Panc1 (cell line): Measurements from ENCODE around the gene IFI44L. TPM values are rescaled to one million over a fixed set of nuclear protein-coding genes. Genes with fewer than 3 reads are reported as not detected.

Experiments used
- ATAC-seq: fragments of 200-7000 bp; cut with Tn5 transposase; 2 replicates; pipeline ENCODE4 v1.9.1; 2020; ENCODE audit warnings: mild to moderate bottlenecking, moderate library complexity
- BruUV-seq: library from RNA; stranded (reverse); fragments of 400-500 nt; replicated peaks from 2 replicates; lab custom pipeline; 2021; lab: Mats Ljungman, UMichigan
- CTCF ChIA-PET: fragments of 300-600 bp; sonication (Branson Sonifier 250); formaldehyde crosslinking; loops from one replicate; lab custom pipeline; 2022; ENCODE audit warnings: antibody characterized with exemption; lab: Charles Lee
- POLR2A ChIA-PET: fragments of 300-600 bp; sonication (Branson Sonifier 250); formaldehyde crosslinking; loops from one replicate; lab custom pipeline; 2022; ENCODE audit warnings: antibody characterized with exemption; lab: Charles Lee
- DNase-seq: peaks from one replicate; pipeline ENCODE4 v3.0.0-alpha.2; 2010; ENCODE audit warnings: low read depth, low spot score
- H3K27ac ChIP-seq: 2 replicates; pipeline ENCODE4 v1.5.1; 2011; ENCODE audit warnings: mild to moderate bottlenecking, low read length, inconsistent platforms
- H3K27me3 ChIP-seq: fragments of 200-500 bp; sonication (Bioruptor generic); 2 replicates; pipeline ENCODE4 v1.6.0; 2014; ENCODE audit warnings: low read length, inconsistent platforms; ENCODE audit not compliant: control insufficient read depth, insufficient read depth
- H3K36me3 ChIP-seq: fragments of 200-500 bp; sonication (Bioruptor generic); 2 replicates; pipeline ENCODE4 v1.5.1; 2014; ENCODE audit warnings: inconsistent platforms, mild to moderate bottlenecking, low read length, moderate library complexity; ENCODE audit not compliant: control insufficient read depth, insufficient read depth
- H3K4me1 ChIP-seq: 2 replicates; pipeline ENCODE4 v1.5.1; 2011; ENCODE audit warnings: inconsistent platforms, mild to moderate bottlenecking, low read length, moderate library complexity; ENCODE audit not compliant: control insufficient read depth, insufficient read depth
- H3K4me3 ChIP-seq, 2 experiments: 2 replicates each; pipeline ENCODE4 v1.5.1; 2011 to 2012; ENCODE audit warnings: low read depth in 2 of 2, low read length in 2 of 2, mild to moderate bottlenecking in 2 of 2, inconsistent platforms in 1 of 2, moderate library complexity in 1 of 2
- H3K9me3 ChIP-seq: fragments of 200-500 bp; sonication (Bioruptor generic); 2 replicates; pipeline ENCODE4 v1.5.1; 2014; ENCODE audit warnings: low read depth, mild to moderate bottlenecking, inconsistent platforms, low read length, moderate library complexity; ENCODE audit not compliant: control insufficient read depth, insufficient read depth
- POLR2AphosphoS5 ChIP-seq: IDR thresholded peaks from 2 replicates; pipeline ENCODE4 v1.6.1; 2012; ENCODE audit warnings: mild to moderate bottlenecking, low read depth, low read length, moderate library complexity
- SIN3A ChIP-seq: IDR thresholded peaks from 2 replicates; pipeline ENCODE4 v1.6.1; 2012; ENCODE audit warnings: low read depth, mild to moderate bottlenecking, low read length, moderate library complexity, borderline replicate concordance; ENCODE audit not compliant: insufficient read depth
- TCF7L2 ChIP-seq: IDR thresholded peaks from 2 replicates; pipeline ENCODE4 v1.6.1; 2011; ENCODE audit warnings: mild to moderate bottlenecking, low read depth, low read length, inconsistent platforms
- in situ Hi-C: cut with HindIII; loops from 2 replicates; pipeline ENCODE4 v1.10.0; 2016; ENCODE audit warnings: low sequenced_read_pairs, low pct_unique_long_range_greater_than_20kb
- intact Hi-C: fragments of 100-400 bp; cut with micrococcal nuclease; formaldehyde crosslinking; loops from one replicate; pipeline ENCODE4 v1.10.0; 2022; ENCODE audit not compliant: unreplicated experiment
- total RNA-seq: library from RNA; stranded (reverse); gene quantifications from one replicate; pipeline ENCODE4 v1.2.1, GENCODE V29; 2021; ENCODE audit not compliant: unreplicated experiment
- TF ChIP-seq, protein P1 (sequence below), 2 experiments: IDR thresholded peaks; 2 replicates each; pipeline ENCODE4 v1.6.1; 2011 to 2012; ENCODE audit warnings: low read depth in 2 of 2, control low read depth in 1 of 2, low read length in 1 of 2, mild to moderate bottlenecking in 1 of 2, moderate library complexity in 1 of 2; ENCODE audit not compliant: insufficient read depth in 1 of 2
- TF ChIP-seq, protein P2 (sequence below): fragments of 450-650 bp; IDR thresholded peaks from 2 replicates; pipeline ENCODE4 v1.5.1; 2017; ENCODE audit warnings: mild to moderate bottlenecking

IFI44L gene
- total RNA-seq, 1 experiment from 2014 or later = 0.10 TPM

GRCh38 chr1:78599294-78599693, 21.0 kb upstream of the IFI44L start:
- Histone ChIP-seq H3K9me3 (peaks cover 5% of the 10 kb centered on the region), H3K4me3 (no peak overlapping the region), H3K27ac (no peak overlapping the region), H3K27me3 (no peaks in the 10 kb centered on the region), H3K36me3 (no peaks in the 10 kb centered on the region; the same call in 1 of the 2 replicates), H3K4me1 (no peaks in the 10 kb centered on the region)
- in situ Hi-C loops = no loop called here
- ChIA-PET CTCF (no interaction called here), POLR2A (no interaction called here)
- BruUV-seq = no TSS peak
- intact Hi-C loops = no loop called here
- ATAC-seq (no peak), DNase-seq (no peak)
- TF ChIP-seq, protein P1, sequence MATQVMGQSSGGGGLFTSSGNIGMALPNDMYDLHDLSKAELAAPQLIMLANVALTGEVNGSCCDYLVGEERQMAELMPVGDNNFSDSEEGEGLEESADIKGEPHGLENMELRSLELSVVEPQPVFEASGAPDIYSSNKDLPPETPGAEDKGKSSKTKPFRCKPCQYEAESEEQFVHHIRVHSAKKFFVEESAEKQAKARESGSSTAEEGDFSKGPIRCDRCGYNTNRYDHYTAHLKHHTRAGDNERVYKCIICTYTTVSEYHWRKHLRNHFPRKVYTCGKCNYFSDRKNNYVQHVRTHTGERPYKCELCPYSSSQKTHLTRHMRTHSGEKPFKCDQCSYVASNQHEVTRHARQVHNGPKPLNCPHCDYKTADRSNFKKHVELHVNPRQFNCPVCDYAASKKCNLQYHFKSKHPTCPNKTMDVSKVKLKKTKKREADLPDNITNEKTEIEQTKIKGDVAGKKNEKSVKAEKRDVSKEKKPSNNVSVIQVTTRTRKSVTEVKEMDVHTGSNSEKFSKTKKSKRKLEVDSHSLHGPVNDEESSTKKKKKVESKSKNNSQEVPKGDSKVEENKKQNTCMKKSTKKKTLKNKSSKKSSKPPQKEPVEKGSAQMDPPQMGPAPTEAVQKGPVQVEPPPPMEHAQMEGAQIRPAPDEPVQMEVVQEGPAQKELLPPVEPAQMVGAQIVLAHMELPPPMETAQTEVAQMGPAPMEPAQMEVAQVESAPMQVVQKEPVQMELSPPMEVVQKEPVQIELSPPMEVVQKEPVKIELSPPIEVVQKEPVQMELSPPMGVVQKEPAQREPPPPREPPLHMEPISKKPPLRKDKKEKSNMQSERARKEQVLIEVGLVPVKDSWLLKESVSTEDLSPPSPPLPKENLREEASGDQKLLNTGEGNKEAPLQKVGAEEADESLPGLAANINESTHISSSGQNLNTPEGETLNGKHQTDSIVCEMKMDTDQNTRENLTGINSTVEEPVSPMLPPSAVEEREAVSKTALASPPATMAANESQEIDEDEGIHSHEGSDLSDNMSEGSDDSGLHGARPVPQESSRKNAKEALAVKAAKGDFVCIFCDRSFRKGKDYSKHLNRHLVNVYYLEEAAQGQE (IDR thresholded peaks at IDR 0.05; ENCODE audit: insufficient read depth in 1 of 2, low read depth in 2 of 2, low read length in 1 of 2) = no peak
- TF ChIP-seq, protein P2, sequence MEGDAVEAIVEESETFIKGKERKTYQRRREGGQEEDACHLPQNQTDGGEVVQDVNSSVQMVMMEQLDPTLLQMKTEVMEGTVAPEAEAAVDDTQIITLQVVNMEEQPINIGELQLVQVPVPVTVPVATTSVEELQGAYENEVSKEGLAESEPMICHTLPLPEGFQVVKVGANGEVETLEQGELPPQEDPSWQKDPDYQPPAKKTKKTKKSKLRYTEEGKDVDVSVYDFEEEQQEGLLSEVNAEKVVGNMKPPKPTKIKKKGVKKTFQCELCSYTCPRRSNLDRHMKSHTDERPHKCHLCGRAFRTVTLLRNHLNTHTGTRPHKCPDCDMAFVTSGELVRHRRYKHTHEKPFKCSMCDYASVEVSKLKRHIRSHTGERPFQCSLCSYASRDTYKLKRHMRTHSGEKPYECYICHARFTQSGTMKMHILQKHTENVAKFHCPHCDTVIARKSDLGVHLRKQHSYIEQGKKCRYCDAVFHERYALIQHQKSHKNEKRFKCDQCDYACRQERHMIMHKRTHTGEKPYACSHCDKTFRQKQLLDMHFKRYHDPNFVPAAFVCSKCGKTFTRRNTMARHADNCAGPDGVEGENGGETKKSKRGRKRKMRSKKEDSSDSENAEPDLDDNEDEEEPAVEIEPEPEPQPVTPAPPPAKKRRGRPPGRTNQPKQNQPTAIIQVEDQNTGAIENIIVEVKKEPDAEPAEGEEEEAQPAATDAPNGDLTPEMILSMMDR = no peak
- TF ChIP-seq SIN3A (no peak), POLR2AphosphoS5 (no peak)

DNA sequence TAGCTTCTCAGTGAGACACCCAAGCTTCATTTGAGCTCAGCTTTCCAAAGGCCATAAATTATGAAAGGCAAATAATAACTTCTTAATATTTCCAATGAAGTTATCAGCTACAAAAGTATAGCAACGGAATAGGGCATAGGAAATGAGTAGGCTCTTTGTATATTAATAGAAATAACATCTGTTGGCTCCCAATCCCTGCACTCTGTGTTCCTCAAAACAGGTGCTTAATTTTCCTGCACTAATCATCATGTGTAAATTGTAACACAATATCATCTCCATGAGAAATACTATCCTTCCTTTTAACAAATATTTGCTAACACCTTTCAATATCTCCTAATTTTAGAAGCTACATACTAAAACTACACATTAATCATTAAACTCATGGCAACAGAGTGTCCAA, 19.2 kb upstream of the IFI44L start:
- CTCF ChIA-PET = interaction anchor here (0.6 kb wide), 1 partner anchor 110 kb away, joined by 3 read pairs; no protein-coding TSS in a partner anchor
- BruUV-seq = no TSS peak

More for the DNA sequence above, 19.2 kb upstream of the IFI44L start:
- intact Hi-C loops = no loop called here
- Histone ChIP-seq H3K36me3 (no peaks in the 10 kb centered on the region; the same call in 1 of the 2 replicates), H3K27me3 (no peaks in the 10 kb centered on the region), H3K9me3 (no peaks in the 10 kb centered on the region), H3K27ac (no peak overlapping the region), H3K4me1 (no peaks in the 10 kb centered on the region), H3K4me3 (no peak overlapping the region)
- in situ Hi-C loops = no loop called here
- POLR2A ChIA-PET = interaction anchor here (0.6 kb wide), 1 partner anchor 168 kb away, joined by 3 read pairs; no protein-coding TSS in a partner anchor
- DNase-seq (no peak), ATAC-seq (no peak)
- TF ChIP-seq, protein P2 = no peak
- no peak for TF ChIP-seq TCF7L2
- no peak for TF ChIP-seq POLR2AphosphoS5
- TF ChIP-seq SIN3A = no peak
- TF ChIP-seq, protein P1 (IDR thresholded peaks at IDR 0.05; ENCODE audit: insufficient read depth in 1 of 2, low read depth in 2 of 2, low read length in 1 of 2) = no peak
